Fibroblast of pulmonary artery (primary cell): ENCODE results near the gene MYOG.

Source experiments
- DNase-seq: peaks from one replicate; pipeline ENCODE4 v3.0.0-alpha.2; 2010; ENCODE audit warnings: low read depth
- H3K4me3 ChIP-seq: replicated peaks from 2 replicates; pipeline ENCODE4 v1.5.1; 2011; ENCODE audit warnings: low read depth, mild to moderate bottlenecking, control low read depth, low read length, moderate library complexity
- CTCF ChIP-seq: IDR thresholded peaks from 2 replicates; pipeline ENCODE4 v1.5.1; 2011; ENCODE audit warnings: mild to moderate bottlenecking, control low read depth, low read length, inconsistent platforms; ENCODE audit errors: missing control alignments

MYOG gene

GRCh38 chr1:203096566-203096965 is 10.8 kb upstream of the MYOG start:
- no peak for TF ChIP-seq CTCF
- H3K4me3 ChIP-seq = no peak overlapping the region
- DNase-seq = no peak

DNA sequence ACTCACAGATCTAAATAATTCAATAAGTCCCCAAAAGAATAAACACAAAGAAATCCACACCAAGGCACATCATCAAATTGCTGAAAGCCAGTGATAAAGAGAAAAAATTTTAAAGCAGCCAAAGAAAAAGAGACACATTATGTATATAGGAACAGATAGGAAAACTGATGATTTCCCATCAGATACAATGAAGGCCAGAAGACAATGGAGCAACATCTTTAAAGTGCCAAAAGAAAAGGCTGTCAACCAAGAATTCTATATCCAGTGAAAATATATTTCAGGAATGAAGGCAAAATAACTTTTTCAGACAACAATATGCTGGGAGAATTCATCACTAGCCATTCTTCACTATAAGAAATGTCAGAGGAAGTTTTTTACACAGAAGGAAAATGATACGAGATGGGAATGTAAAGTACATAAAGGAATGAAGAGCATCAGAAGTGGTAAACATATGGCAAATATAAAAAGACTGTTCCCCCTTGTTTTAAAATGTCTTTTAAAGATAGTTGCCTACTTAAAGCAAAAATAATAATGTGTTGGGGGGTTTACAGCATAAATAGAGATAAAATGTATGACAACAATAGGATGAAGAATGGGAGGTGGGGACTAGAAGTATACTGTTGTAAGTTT is 9.4 kb upstream of the MYOG start:
- H3K4me3 ChIP-seq = no peak overlapping the region
- no peak for TF ChIP-seq CTCF
- DNase-seq = no peak

DNA sequence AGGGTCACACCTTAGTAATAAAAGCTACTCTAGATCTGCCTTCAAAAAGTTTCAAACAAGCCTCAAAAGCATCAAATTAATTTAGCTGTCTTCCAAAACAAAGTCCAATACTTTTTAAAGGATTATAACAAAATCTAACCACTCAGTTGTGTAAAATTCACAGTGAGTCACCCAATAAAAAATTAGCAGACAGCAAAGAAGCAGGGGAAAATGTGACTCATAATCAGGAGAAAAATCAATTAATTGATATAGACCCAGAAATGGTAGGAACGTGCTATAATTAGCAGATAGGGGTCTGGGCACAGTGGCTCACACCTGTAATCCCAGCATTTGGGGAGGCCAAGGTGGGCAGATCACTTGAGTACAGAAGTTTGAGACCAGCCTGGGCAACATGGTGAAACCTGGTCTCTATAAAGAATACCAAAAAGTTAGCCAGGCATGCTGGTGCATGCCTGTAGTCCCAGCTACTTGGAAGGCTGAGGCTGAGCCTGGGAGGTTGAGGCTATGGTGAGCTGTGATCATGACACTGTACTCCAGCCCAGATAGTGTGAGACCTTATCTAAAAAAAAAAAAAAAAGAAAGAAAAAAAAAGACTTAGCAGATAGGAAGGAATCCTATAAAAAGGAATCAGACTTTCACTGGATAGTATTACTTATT is 8.1 kb upstream of the MYOG start:
- no peak for TF ChIP-seq CTCF
- H3K4me3 ChIP-seq = no peak overlapping the region
- no peak for DNase-seq

DNA sequence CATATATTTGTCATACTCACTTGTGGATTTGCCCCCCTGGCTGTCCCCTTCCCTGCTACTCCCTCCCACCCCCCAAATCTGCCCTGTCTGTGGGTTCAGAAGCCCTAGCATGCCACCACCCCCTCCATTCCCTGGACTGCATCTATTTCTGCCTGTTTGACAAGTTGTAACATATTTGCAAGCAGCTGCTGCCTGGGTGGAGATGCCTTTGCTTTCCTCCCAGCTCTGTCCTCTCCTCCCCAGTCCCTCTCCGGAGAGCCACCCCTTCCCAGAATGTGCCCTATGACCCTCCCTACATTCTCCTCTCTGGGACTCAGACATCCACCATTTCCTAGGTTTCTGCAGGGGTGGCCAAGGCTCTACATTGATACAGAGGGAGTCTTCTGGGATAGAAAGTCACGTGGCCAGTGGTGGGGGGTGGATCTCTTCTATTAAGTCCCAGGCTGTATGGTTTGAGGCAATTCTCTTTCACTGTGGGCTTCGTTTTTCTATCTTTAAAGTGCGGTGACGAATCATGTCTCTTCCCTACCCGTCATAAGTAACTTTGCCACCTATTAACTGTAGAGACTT is 6.0 kb upstream of the MYOG start:
- no peak for DNase-seq
- no peak overlapping the region for H3K4me3 ChIP-seq
- TF ChIP-seq CTCF = no peak

GRCh38 chr1:203091199-203091477 is 5.3 kb upstream of the MYOG start:
- no peak for DNase-seq
- no peak overlapping the region for H3K4me3 ChIP-seq
- TF ChIP-seq CTCF = no peak

GRCh38 chr1:203090421-203091198 is 4.8 kb upstream of the MYOG start:
- no peak for DNase-seq
- H3K4me3 ChIP-seq = no peak overlapping the region
- TF ChIP-seq CTCF = no peak

DNA sequence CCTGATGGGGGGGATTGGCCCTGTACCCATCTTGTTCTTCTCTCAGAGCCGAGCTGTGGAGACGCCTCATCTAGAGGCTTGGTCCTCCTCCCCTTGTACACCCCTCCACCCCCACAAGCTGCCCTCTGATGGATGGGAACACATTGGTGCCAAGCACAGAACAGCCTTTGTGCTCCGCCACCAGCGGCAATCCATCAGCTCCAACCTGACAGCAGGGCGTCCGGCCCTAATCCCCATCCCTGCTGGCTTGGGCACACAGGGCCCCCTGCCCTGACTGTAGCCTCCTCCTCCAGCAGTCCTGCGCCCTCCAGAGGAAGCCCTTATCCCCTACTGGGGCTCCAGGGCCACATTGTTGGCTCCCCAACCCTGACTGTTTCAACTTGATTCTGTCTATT is 3.8 kb upstream of the MYOG start:
- no peak for TF ChIP-seq CTCF
- no peak for DNase-seq
- no peak overlapping the region for H3K4me3 ChIP-seq
